Gastrocnemius medialis (tissue), 4 donors: ENCODE data around the gene ZNF316. TPM values are rescaled to one million over a fixed set of nuclear protein-coding genes. Genes with fewer than 3 reads are reported as not detected.

Experiments used
- ATAC-seq, 2 donors: fragments of 150-250 bp; one replicate each; pipeline ENCODE4 v1.9.1; 2016
- DNase-seq, 2 donors: peaks; one replicate each; pipeline ENCODE4 v3.0.0-alpha.2; 2019
- H3K27ac ChIP-seq, 4 donors: fragments of 200-600 bp; sonication (generic); 1 replicate in 1 of 4; 2 replicates in 3 of 4; pipeline ENCODE4 v1.5.1; 2016 to 2018; ENCODE audit warnings: mild to moderate bottlenecking in 2 of 4, moderate library complexity in 1 of 4
- H3K27me3 ChIP-seq, 3 donors: fragments of 200-600 bp; sonication (generic) in 2 of 3; 1 replicate in 1 of 3; 2 replicates in 2 of 3; pipeline versions ENCODE4 v1.5.1 to v1.6.0; 2016 to 2019; ENCODE audit warnings: mild to moderate bottlenecking in 1 of 3, moderate library complexity in 1 of 3
- H3K36me3 ChIP-seq, 2 donors: fragments of 200-600 bp; sonication (generic) in 1 of 2; one replicate each; pipeline ENCODE4 v1.5.1; 2017 to 2018
- H3K4me1 ChIP-seq, 2 donors: fragments of 200-600 bp; sonication (generic) in 1 of 2; one replicate each; pipeline ENCODE4 v1.5.1; 2016 to 2017; ENCODE audit warnings: mild to moderate bottlenecking in 2 of 2
- H3K4me3 ChIP-seq, 4 donors: fragments of 200-600 bp; sonication (generic) in 3 of 4; 1 replicate in 1 of 4; 2 replicates in 3 of 4; pipeline ENCODE4 v1.5.1; 2016 to 2019; ENCODE audit warnings: mild to moderate bottlenecking in 2 of 4
- H3K9me3 ChIP-seq, 3 donors: fragments of 200-600 bp; sonication (generic) in 2 of 3; 1 replicate in 1 of 3; 2 replicates in 2 of 3; pipeline ENCODE4 v1.5.1; 2016 to 2019
- CTCF ChIP-seq, 5 experiments: fragments of 450-650 bp in 3 of 5; fragments of 200-600 bp in 2 of 5; sonication (generic) in 2 of 5; IDR thresholded peaks in 4 of 5; conservative IDR thresholded peaks in 1 of 5; 1 replicate in 4 of 5; 2 replicates in 1 of 5; pipeline ENCODE4 v1.5.1; 2016 to 2019; ENCODE audit warnings: antibody characterized with exemption in 5 of 5, mild to moderate bottlenecking in 3 of 5, moderate library complexity in 3 of 5
- POLR2A ChIP-seq, 2 donors: fragments of 450-650 bp; IDR thresholded peaks; one replicate each; pipeline ENCODE4 v1.6.1; 2017; ENCODE audit warnings: antibody characterized with exemption in 2 of 2, mild to moderate bottlenecking in 2 of 2, moderate library complexity in 2 of 2
- in situ Hi-C, 4 donors: fragments of 200-750 bp; cut with MboI; loops; one replicate each; pipeline versions ENCODE4 v1.15.0 to v1.8.0; 2017; ENCODE audit warnings: low sequenced_read_pairs in 4 of 4
- intact Hi-C: fragments of 100-400 bp; cut with DNase I; formaldehyde crosslinking; loops from one replicate; pipeline ENCODE4 v1.15.1; 2023; ENCODE audit warnings: low total_unique reads
- total RNA-seq, 4 donors: library from RNA; depleted of rRNA; stranded (reverse); fragments of >200 nt; gene quantifications; one replicate each; pipeline versions ENCODE4 v1.1.0 to v1.2.3, GENCODE V29; 2016

ZNF316 gene
- total RNA-seq, 4 donors from 2014 or later: 11.4 to 19.1 (median 18.1) TPM

- Histone ChIP-seq H3K4me3 (no peak overlapping the region), H3K4me1 (peaks cover 4 to 5% of the 10 kb centered on the region in 2 donors), H3K9me3 (no peaks in the 10 kb centered on the region), H3K27me3 (no peaks in the 10 kb centered on the region), H3K36me3 (peaks cover 0 to 11% of the 10 kb centered on the region in 2 donors), H3K27ac (no peak overlapping the region)
- DNase-seq: no peak
- intact Hi-C loops (no loop called here), in situ Hi-C loops (no loop called here)
- no peak for ATAC-seq
- TF ChIP-seq CTCF (IDR thresholded peaks at IDR 0.05 in 4 of 5, conservative IDR thresholded peaks at IDR 0.05 in 1 of 5) (no peak), POLR2A (IDR thresholded peaks at IDR 0.05) (no peak)
Observed at GRCh38 chr7:6619961-6620360, 17.2 kb upstream of the ZNF316 start.

- intact Hi-C loops (no loop called here), in situ Hi-C loops (no loop called here)
- Histone ChIP-seq H3K4me1 (no peaks in the 10 kb centered on the region), H3K4me3 (no peak overlapping the region), H3K9me3 (no peaks in the 10 kb centered on the region), H3K27ac (no peak overlapping the region), H3K27me3 (no peaks in the 10 kb centered on the region), H3K36me3 (peaks cover 0 to 11% of the 10 kb centered on the region in 2 donors)
- ATAC-seq: no peak
- TF ChIP-seq POLR2A (IDR thresholded peaks at IDR 0.05) (no peak), CTCF (IDR thresholded peaks at IDR 0.05 in 4 of 5, conservative IDR thresholded peaks at IDR 0.05 in 1 of 5) (no peak)
- DNase-seq: no peak
Observed at GRCh38 chr7:6621195-6622133, 15.7 kb upstream of the ZNF316 start.

- Histone ChIP-seq H3K27ac (no peak overlapping the region), H3K4me3 (no peak overlapping the region), H3K9me3 (no peaks in the 10 kb centered on the region), H3K4me1 (no peaks in the 10 kb centered on the region), H3K36me3 (peaks cover 0 to 11% of the 10 kb centered on the region in 2 donors), H3K27me3 (no peaks in the 10 kb centered on the region)
- intact Hi-C loops (no loop called here), in situ Hi-C loops (no loop called here)
- DNase-seq: no peak
- TF ChIP-seq POLR2A (IDR thresholded peaks at IDR 0.05): no peak
- no peak for TF ChIP-seq CTCF (IDR thresholded peaks at IDR 0.05 in 4 of 5, conservative IDR thresholded peaks at IDR 0.05 in 1 of 5)
- no peak for ATAC-seq
Observed at GRCh38 chr7:6622134-6622710, 14.9 kb upstream of the ZNF316 start.

- peaks cover 0 to 7% of the 10 kb centered on the region in 2 donors for H3K36me3 ChIP-seq
- H3K27ac ChIP-seq: no peak overlapping the region
- no peak for ATAC-seq
- intact Hi-C loops: no loop called here
- no peaks in the 10 kb centered on the region for H3K9me3 ChIP-seq
- no peaks in the 10 kb centered on the region for H3K27me3 ChIP-seq
- DNase-seq: no peak
- no peaks in the 10 kb centered on the region for H3K4me1 ChIP-seq
- TF ChIP-seq POLR2A (IDR thresholded peaks at IDR 0.05) (no peak), CTCF (IDR thresholded peaks at IDR 0.05 in 4 of 5, conservative IDR thresholded peaks at IDR 0.05 in 1 of 5) (no peak)
- in situ Hi-C loops: no loop called here
- H3K4me3 ChIP-seq: no peak overlapping the region
Observed at GRCh38 chr7:6623589-6624245, 13.4 kb upstream of the ZNF316 start.
